ENCODE measurements around the gene MDFIC. TPM values are rescaled to one million over a fixed set of nuclear protein-coding genes. Genes with fewer than 3 reads are reported as not detected.

MDFIC gene
- total RNA-seq, 1 donor from 2014 or later, result 9.7 TPM

GRCh38 chr7:114929570-114929969, 7.7 kb downstream of the MDFIC start:
- H3K4me3 ChIP-seq (ENCODE audit: low read depth, low read length), result no peak overlapping the region
- DNase-seq (ENCODE audit: low read depth), result no peak
- no peaks in the 10 kb centered on the region for H3K36me3 ChIP-seq (ENCODE audit: control insufficient read depth, insufficient read depth, low read length)
- H3K27me3 ChIP-seq (ENCODE audit: control insufficient read depth, insufficient read depth, low read length), result no peaks in the 10 kb centered on the region
- no peak for TF ChIP-seq CTCF (IDR thresholded peaks at IDR 0.05; ENCODE audit: insufficient read depth, low read length, poor library complexity, severe bottlenecking)

GRCh38 chr7:114930107-114930661, 8.3 kb downstream of the MDFIC start:
- H3K27me3 ChIP-seq (ENCODE audit: control insufficient read depth, insufficient read depth, low read length), result no peaks in the 10 kb centered on the region
- no peak overlapping the region for H3K4me3 ChIP-seq (ENCODE audit: low read depth, low read length)
- DNase-seq (ENCODE audit: low read depth), result no peak
- no peaks in the 10 kb centered on the region for H3K36me3 ChIP-seq (ENCODE audit: control insufficient read depth, insufficient read depth, low read length)
- no peak for TF ChIP-seq CTCF (IDR thresholded peaks at IDR 0.05; ENCODE audit: insufficient read depth, low read length, poor library complexity, severe bottlenecking)

GRCh38 chr7:114930829-114931655, 9.1 kb downstream of the MDFIC start:
- Histone ChIP-seq H3K36me3 (ENCODE audit: control insufficient read depth, insufficient read depth, low read length) (no peaks in the 10 kb centered on the region), H3K27me3 (ENCODE audit: control insufficient read depth, insufficient read depth, low read length) (no peaks in the 10 kb centered on the region), H3K4me3 (ENCODE audit: low read depth, low read length) (no peak overlapping the region)
- TF ChIP-seq CTCF (IDR thresholded peaks at IDR 0.05; ENCODE audit: insufficient read depth, low read length, poor library complexity, severe bottlenecking), result no peak
- DNase-seq (ENCODE audit: low read depth), result no peak

- H3K36me3 ChIP-seq (ENCODE audit: control insufficient read depth, insufficient read depth, low read length), result no peaks in the 10 kb centered on the region
- DNase-seq (ENCODE audit: low read depth), result no peak
- H3K27me3 ChIP-seq (ENCODE audit: control insufficient read depth, insufficient read depth, low read length), result no peaks in the 10 kb centered on the region
- no peak for TF ChIP-seq CTCF (IDR thresholded peaks at IDR 0.05; ENCODE audit: insufficient read depth, low read length, poor library complexity, severe bottlenecking)
- H3K4me3 ChIP-seq (ENCODE audit: low read depth, low read length), result no peak overlapping the region
These were observed 9.7 kb downstream of the MDFIC start for GRCh38 chr7:114931656-114932011.

- no peak for DNase-seq (ENCODE audit: low read depth)
- Histone ChIP-seq H3K36me3 (ENCODE audit: control insufficient read depth, insufficient read depth, low read length) (no peaks in the 10 kb centered on the region), H3K4me3 (ENCODE audit: low read depth, low read length) (no peak overlapping the region), H3K27me3 (ENCODE audit: control insufficient read depth, insufficient read depth, low read length) (no peaks in the 10 kb centered on the region)
- TF ChIP-seq CTCF (IDR thresholded peaks at IDR 0.05; ENCODE audit: insufficient read depth, low read length, poor library complexity, severe bottlenecking), result no peak
These were observed 11.1 kb downstream of the MDFIC start for GRCh38 chr7:114932991-114933390.
